Vein endothelial cell (primary cell): ENCODE data around the gene NUP58. TPM values are rescaled to one million over a fixed set of nuclear protein-coding genes. Genes with fewer than 3 reads are reported as not detected.

ENCODE experiments used
- total RNA-seq: library from RNA; depleted of rRNA; stranded (reverse); fragments of >200 nt; gene quantifications from 2 replicates; pipeline ENCODE4 v1.2.3, GENCODE V29; 2012

The NUP58 gene
- 50.6 and 69.3 TPM in 2 replicates for total RNA-seq

DNA sequence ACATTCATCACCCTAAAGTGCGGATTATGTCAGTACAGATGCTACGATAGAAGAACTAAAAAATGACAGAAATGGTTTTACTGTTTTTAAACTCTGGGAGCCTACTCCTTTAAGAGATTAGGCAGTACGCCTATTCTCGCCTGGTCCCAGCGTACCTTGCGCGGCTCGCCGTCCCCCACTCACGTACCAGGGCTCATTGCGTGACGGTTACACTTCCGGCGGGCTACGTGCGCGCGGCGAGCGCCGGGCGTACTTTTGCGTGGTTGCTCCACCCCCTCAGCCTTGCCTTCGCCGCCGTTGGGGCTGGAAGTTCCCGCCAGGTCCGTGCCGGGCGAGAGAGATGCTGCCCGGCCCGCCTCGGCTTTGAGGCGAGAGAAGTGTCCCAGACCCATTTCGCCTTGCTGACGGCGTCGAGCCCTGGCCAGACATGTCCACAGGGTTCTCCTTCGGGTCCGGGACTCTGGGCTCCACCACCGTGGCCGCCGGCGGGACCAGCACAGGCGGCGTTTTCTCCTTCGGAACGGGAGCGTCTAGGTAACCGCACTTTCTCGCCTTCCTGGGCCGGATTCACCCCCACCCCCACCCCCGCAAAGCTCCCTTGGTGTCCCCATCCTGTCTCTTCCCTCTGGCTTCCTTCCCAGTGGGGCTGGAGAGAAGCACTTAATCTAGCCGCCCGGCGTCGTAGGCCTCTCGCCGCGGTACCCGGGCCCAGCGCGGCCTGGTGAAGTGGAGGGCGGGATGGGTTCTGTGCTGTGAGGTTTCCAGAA lies at the start of gene NUP58:
Gene NUP58 (plus strand): TSS at position 279 of the 767 bp plus-strand sequence. CDS start 149 bp downstream, at position 428.

DNA sequence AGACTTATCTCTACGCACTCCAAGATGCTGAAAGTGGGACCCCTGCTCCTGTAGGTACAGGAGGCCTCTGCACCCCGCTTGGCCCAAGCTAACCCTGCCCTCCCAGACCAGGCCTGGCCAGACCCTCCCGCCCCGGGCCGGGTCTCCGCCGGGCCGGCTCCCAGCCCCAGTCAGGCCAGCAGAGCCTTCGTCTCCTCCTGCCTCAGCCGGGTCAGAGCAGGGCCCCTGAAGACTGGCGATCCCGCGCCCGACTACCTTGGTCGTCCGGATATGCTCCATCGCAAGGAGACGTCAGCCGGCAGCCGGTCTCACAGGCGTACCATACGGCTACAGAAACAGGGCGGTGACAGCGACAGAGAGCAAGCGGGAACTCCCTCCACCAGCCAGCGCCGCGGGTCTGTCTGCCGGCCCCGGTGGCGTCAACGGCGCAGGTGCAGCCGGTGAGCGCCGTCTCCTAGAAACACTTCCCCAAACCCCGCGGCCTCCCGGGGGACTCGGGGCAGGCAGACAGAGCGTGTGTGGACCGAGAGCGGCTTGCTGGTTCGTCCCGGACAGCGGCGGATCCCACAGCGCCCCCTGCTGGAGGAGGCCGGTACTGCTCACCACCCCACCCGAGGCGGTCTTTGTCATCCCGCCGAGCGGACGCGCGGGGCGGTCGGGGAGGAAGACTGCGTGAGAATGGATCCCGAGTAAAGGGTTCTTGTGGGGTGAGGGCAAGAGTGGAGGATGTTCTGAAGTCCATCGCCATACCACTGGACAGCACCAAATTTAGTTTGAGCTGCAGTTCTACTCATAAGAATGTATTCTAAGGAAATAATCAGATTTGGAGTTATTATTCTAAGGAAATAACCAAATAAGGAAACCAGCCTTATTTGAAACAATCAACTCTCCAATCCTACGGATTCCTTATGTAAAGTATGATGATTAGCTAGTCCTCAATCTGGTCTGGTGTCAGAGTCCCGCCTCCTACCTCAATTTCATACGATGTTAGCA lies 14.2 kb upstream of the NUP58 start, which contains the start of gene MTMR6:
Gene MTMR6 (minus strand): TSS at position 520 of the 993 bp plus-strand sequence. CDS start 241 bp downstream, at position 279.

DNA sequence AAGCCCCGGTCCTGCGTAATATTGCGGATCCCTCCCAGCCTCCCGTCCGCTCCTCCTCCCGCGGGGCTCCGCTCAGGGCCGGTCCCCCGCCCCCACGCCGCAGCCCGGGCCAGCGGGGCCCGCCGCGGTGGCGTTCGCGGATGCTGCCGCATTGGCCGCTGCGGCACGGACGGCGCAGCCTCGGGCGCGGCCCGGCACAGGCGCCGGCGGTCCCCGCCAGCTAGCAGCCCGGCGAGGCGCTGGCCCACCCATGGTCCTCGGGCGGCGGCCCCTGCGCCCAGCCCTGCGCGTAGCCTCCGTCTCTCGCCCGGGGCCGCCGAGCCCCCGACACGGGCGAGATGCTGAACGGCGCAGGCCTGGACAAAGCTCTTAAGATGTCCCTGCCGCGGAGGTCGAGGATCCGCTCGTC lies 70.5 kb downstream of the NUP58 start, which contains the start of gene ATP8A2:
Gene ATP8A2 (plus strand): TSS at position 100 of the 409 bp plus-strand sequence. CDS start 239 bp downstream, at position 339.

Other genes starting within 250 kb of the NUP58 start
- gene PABPC3, start 205.5 kb upstream of the NUP58 start, total RNA-seq, result under 0.01 and 0.10 TPM in 2 replicates
- gene AMER2, start 129.3 kb upstream of the NUP58 start, total RNA-seq, result not detected in 2 replicates
- 28.7 and 36.6 TPM in 2 replicates for gene MTMR6, start 14.1 kb upstream of the NUP58 start, total RNA-seq
- under 0.01 and 0.10 TPM in 2 replicates for gene ATP8A2, start 70.3 kb downstream of the NUP58 start, total RNA-seq